HG03159 (cell line): ENCODE data around the gene DUSP16.
A peak's percentile ranks its signal among the peaks of the same experiment; 100 is the strongest.

ENCODE experiments used
- ATAC-seq: cut with Tn5 transposase; IDR thresholded peaks from one replicate; pipeline ENCODE4 v1.9.1; 2021; ENCODE audit warnings: mild to moderate bottlenecking, moderate library complexity; ENCODE audit not compliant: unreplicated experiment

Gene DUSP16

GRCh38 chr12:12501121-12501520, 61.5 kb downstream of the DUSP16 start:
- ATAC-seq = no peak

- ATAC-seq = no peak
These were observed 62.6 kb downstream of the DUSP16 start for GRCh38 chr12:12499909-12500604.

GRCh38 chr12:12498210-12498609, 64.5 kb downstream of the DUSP16 start:
- no peak for ATAC-seq

- no peak for ATAC-seq
These were observed 67.1 kb downstream of the DUSP16 start for GRCh38 chr12:12495536-12495935.

- no peak for ATAC-seq
These were observed 70.1 kb downstream of the DUSP16 start for GRCh38 chr12:12492547-12492946.

- no peak for ATAC-seq
These were observed 71.1 kb downstream of the DUSP16 start for GRCh38 chr12:12491606-12492005.

GRCh38 chr12:12488823-12489550, 73.7 kb downstream of the DUSP16 start:
- ATAC-seq = no peak

DNA sequence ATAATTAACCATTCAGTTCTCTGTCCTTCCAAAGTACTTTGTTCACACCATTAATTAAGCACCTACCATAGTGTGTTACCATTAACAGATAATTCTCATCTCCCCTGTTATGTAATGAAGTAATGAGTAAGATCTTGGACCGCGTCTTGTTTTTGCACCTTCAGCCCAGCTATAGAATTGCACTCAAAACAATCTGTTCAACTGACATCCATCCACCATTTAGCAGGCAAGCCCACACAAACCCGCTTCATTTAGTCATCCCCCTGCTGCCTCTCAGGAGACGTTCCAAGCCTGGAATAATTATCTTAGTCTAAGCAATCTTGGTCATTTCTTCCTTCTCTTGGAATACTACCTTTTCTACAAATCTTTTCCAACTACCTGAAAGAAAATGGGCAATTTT, 74.4 kb downstream of the DUSP16 start:
- ATAC-seq = no peak

GRCh38 chr12:12487490-12487889, 75.2 kb downstream of the DUSP16 start:
- ATAC-seq = no peak

DNA sequence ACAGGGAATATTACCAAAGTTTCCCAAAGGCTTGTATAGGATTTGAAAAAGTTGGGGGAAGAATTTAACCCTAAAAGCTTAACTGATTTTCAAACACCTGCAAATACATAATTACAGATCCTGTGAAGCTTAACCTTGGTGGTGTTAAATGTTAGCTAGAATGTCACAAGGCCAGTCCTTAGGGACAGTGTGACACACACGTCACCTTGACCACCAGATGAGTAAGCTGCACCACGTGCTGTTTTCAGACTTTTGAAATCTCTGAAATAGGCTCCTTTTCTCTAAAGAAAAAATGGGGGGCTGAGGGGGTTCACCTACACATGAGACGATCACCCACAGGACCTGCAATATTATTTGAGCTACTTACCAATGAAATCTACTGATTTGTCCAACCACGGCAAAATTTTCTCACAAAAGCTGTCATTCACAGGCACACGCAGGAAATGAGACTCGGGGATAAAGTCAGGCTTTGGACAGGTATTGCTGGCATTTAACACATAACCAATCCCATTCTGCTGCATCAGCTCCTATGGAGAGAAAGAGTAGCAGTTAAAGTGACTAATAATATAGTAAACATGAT, 75.9 kb downstream of the DUSP16 start:
- peak; percentile 76 for ATAC-seq

GRCh38 chr12:12483438-12483837, 79.2 kb downstream of the DUSP16 start:
- no peak for ATAC-seq

DNA sequence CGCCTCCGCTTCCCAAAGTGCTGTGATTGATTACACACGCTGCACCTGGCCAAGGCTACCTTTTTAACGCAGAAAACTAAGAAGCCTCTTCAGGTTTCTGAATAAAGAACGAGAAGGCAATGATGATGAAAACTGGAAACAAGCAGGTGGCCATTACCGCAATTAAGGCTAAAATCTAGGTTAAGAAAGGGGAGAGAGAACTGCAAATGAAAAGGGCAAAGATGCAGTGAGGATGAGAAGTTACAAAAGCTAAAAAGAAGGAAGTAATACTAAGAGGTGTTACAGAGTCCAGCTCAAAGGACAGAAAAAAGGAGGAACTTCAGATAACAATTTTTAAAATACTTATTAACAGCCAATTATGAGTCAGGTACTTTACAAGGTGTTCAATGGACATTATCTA, 79.7 kb downstream of the DUSP16 start:
- no peak for ATAC-seq

- ATAC-seq = no peak
These were observed 80.4 kb downstream of the DUSP16 start for GRCh38 chr12:12482150-12482761.

DNA sequence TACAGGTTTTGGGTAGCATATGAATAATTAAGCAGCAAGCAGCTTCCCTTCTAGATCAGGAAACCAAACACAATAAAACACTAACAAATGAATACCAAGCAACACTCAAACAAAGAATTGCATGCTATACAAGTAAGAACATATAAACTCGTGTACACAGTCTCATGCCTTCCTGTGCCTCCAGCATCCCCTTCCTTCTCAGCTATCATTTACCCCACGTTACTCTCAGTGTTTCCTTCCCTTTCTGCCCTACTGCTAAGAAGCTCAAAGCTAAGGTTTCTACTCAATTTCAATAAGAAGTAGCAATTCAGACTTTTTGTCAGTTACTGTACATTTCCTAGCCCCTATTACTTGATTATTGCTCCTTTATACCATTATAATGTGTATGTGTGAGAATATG, 81.0 kb downstream of the DUSP16 start:
- ATAC-seq = no peak

DNA sequence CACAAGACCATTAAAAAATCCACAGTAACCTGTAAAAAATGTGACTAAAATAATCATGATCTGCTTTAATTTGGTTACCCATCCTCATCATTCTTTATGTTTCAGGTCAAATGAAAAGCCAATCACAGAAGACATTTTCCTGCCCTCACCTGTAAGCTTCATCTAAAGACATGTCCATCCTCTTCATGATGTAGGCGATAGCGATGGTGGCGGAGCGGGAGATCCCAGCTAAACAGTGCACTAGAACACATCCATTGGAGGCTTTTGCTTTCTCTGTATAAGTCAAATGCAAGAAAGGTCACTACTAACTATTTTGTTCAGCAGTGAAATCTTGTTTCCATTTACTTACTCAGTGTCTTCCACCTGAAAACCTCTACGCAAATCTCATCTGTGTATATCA, 82.6 kb downstream of the DUSP16 start:
- ATAC-seq = no peak

- ATAC-seq = no peak
These were observed 85.2 kb downstream of the DUSP16 start for GRCh38 chr12:12477532-12477890.

DNA sequence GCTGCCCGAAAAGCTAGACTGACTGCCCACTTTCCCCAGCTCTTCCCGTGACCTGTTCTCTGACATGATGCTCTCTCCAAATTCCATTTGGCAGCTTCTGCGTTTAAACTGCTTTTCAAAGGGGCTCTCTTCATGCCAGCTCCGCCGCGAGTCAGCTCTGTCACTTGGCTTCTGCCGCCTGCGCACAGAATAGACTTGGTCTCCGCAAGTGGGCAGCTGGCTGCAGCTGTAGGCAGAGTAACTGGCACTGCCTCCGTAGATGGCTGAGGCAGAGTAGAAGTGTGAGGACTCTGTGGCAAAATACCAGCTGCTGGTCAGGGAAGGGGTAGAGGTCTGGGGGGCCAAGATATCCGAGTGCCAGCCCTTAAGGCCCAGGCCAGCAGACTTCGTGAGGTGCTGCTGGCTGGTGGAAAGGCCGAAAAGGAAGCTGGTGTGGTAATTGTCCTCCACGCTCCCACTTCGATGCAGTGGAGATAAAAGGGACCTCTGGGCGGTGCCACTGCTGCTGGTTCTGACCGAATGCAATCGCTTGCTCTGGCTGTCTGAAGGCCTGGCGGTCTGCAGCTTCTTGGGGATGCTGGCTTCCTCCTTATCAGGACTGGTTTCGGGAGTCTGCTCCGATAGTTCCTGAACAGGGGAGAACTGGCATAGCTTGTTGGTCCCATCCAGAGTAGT, 85.7 kb downstream of the DUSP16 start:
- no peak for ATAC-seq

- peak; percentile 92 for ATAC-seq
These were observed 87.5 kb downstream of the DUSP16 start for GRCh38 chr12:12474931-12475795.

- ATAC-seq = peak; percentile 30
These were observed 88.2 kb downstream of the DUSP16 start for GRCh38 chr12:12474471-12474928.

- no peak for ATAC-seq
These were observed 89.4 kb downstream of the DUSP16 start for GRCh38 chr12:12473223-12473622.
